ENCODE data around the gene SSC5D. TPM values are rescaled to one million over a fixed set of nuclear protein-coding genes. Genes with fewer than 3 reads are reported as not detected.

SSC5D gene
- total and polyA plus RNA-seq, 4 donors: 0.08 to 1.0 (median 0.51) TPM

- H3K27ac ChIP-seq (ENCODE audit: low read depth in 1 of 2, low read length in 2 of 2): no peak overlapping the region
- H3K36me3 ChIP-seq (ENCODE audit: control insufficient read depth in 4 of 4, insufficient read depth in 3 of 4, low read depth in 1 of 4, low read length in 3 of 4): no peaks in the 10 kb centered on the region
- TF ChIP-seq GABPA (IDR thresholded peaks at IDR 0.05 in 1 of 2, conservative IDR thresholded peaks at IDR 0.05 in 1 of 2): no peak
- no peak for TF ChIP-seq CTCF (IDR thresholded peaks at IDR 0.05; ENCODE audit: low read depth, low read length, missing input control)
- TF ChIP-seq NR2F2 (IDR thresholded peaks at IDR 0.05): no peak
- no peak for TF ChIP-seq JUND (IDR thresholded peaks at IDR 0.05)
- TF ChIP-seq ATF3 (IDR thresholded peaks at IDR 0.05): no peak
- TF ChIP-seq RAD21 (IDR thresholded peaks at IDR 0.05): no peak
- no peak for TF ChIP-seq MAX (IDR thresholded peaks at IDR 0.05)
- TF ChIP-seq HNF4G (IDR thresholded peaks at IDR 0.05): no peak
- no peak for TF ChIP-seq FOXA1 (IDR thresholded peaks at IDR 0.05)
- TF ChIP-seq ZBTB33 (IDR thresholded peaks at IDR 0.05): no peak
- no peak for TF ChIP-seq RXRA (IDR thresholded peaks at IDR 0.05)
- TF ChIP-seq FOXA2 (IDR thresholded peaks at IDR 0.05): no peak
- no peak for TF ChIP-seq YY1 (IDR thresholded peaks at IDR 0.05)
- no peak for TF ChIP-seq SP1 (IDR thresholded peaks at IDR 0.05)
- no peak for TF ChIP-seq TAF1 (conservative IDR thresholded peaks at IDR 0.05)
- TF ChIP-seq EGR1 (IDR thresholded peaks at IDR 0.05; ENCODE audit: low read depth in 2 of 2): no peak
- no peak for TF ChIP-seq HNF4A (conservative IDR thresholded peaks at IDR 0.05)
- no peak for TF ChIP-seq REST (IDR thresholded peaks at IDR 0.05)
- no peak for DNase-seq (ENCODE audit: low spot score)
- no peak overlapping the region for H3K9ac ChIP-seq (ENCODE audit: low read depth in 1 of 2, low read length in 2 of 2)
- WGBS: 47% methylated on average over 12 of the region's 12 CpGs
- H3K9me3 ChIP-seq (ENCODE audit: control insufficient read depth in 4 of 4, low read length in 3 of 4): no peaks in the 10 kb centered on the region
- H3K27me3 ChIP-seq (ENCODE audit: control insufficient read depth in 4 of 4, insufficient read depth in 4 of 4, low read length in 3 of 4): no peaks in the 10 kb centered on the region
- H3K4me1 ChIP-seq (ENCODE audit: control insufficient read depth in 4 of 4, insufficient read depth in 4 of 4, low read length in 3 of 4): no peaks in the 10 kb centered on the region
- H3K4me3 ChIP-seq (ENCODE audit: low read depth in 1 of 3, low read length in 3 of 3): no peak overlapping the region
Observed at GRCh38 chr19:55492362-55492944, 4.2 kb downstream of the SSC5D start.

Data from liver (tissue), 9 donors.